Heart left ventricle (tissue), 16 donors: ENCODE measurements around the gene IGFL4. TPM values are rescaled to one million over a fixed set of nuclear protein-coding genes. Genes with fewer than 3 reads are reported as not detected.

ENCODE experiments used
- ATAC-seq, 4 donors: fragments of 200-7000 bp; cut with Tn5 transposase; one replicate each; pipeline ENCODE4 v1.9.1; 2020 to 2022; ENCODE audit warnings: moderate library complexity in 4 of 4, mild to moderate bottlenecking in 3 of 4, moderate number of reproducible peaks in 1 of 4
- DNase-seq, 5 donors: peaks; one replicate each; pipeline ENCODE4 v3.0.0-alpha.2; 2020
- H3K27ac ChIP-seq, 12 donors: fragments of 200-600 bp; sonication (generic) in 4 of 12; one replicate each; pipeline versions ENCODE4 v1.5.0 to v1.8.0; 2016 to 2022; ENCODE audit warnings: mild to moderate bottlenecking in 2 of 12
- H3K27me3 ChIP-seq, 9 donors: fragments of 200-600 bp; sonication (generic) in 2 of 9; one replicate each; pipeline versions ENCODE4 v1.5.1 to v1.8.0; 2016 to 2022; ENCODE audit warnings: mild to moderate bottlenecking in 3 of 9
- H3K36me3 ChIP-seq, 9 donors: fragments of 200-600 bp; sonication (generic) in 2 of 9; one replicate each; pipeline versions ENCODE4 v1.5.0 to v1.8.0; 2018 to 2022; ENCODE audit warnings: mild to moderate bottlenecking in 2 of 9
- H3K4me1 ChIP-seq, 12 donors: fragments of 200-600 bp; sonication (generic) in 4 of 12; one replicate each; pipeline versions ENCODE4 v1.5.0 to v1.8.0; 2016 to 2022; ENCODE audit warnings: mild to moderate bottlenecking in 3 of 12
- H3K4me3 ChIP-seq, 12 donors: fragments of 200-600 bp; sonication (generic) in 4 of 12; one replicate each; pipeline versions ENCODE4 v1.5.0 to v1.8.0; 2017 to 2022; ENCODE audit warnings: mild to moderate bottlenecking in 9 of 12, moderate library complexity in 4 of 12
- H3K9me3 ChIP-seq, 12 donors: fragments of 200-600 bp; sonication (generic) in 4 of 12; one replicate each; pipeline versions ENCODE4 v1.5.0 to v1.8.0; 2016 to 2022; ENCODE audit warnings: mild to moderate bottlenecking in 1 of 12
- POLR2A ChIP-seq, 2 donors: fragments of 450-650 bp; IDR thresholded peaks; one replicate each; pipeline ENCODE4 v1.6.1; 2017; ENCODE audit warnings: antibody characterized with exemption in 2 of 2, mild to moderate bottlenecking in 2 of 2, moderate library complexity in 2 of 2
- WGBS, 4 donors: extraction: QIAGEN DNeasy Blood & Tissue Kit in 2 of 4; methylation state at CpG; one replicate each; pipeline versions ENCODE4 v1.1.5 to v1.1.7; 2013 to 2018; 5-methylcytosine and 5-hydroxymethylcytosine counted together
- intact Hi-C, 10 donors: fragments of 100-400 bp; cut with DNase I; formaldehyde crosslinking; loops; one replicate each; pipeline versions ENCODE4 v1.11.1 to v1.14.2; 2022
- polyA plus RNA-seq, 2 donors: library from polyadenylated mRNA; stranded (reverse); fragments of 200-250 nt; gene quantifications; one replicate each; pipeline ENCODE4 v1.2.3, GENCODE V29; 2013
- total RNA-seq, 9 donors: library from RNA; depleted of rRNA in 2 of 9; stranded (reverse); fragments of >200 nt in 2 of 9; fragmentation: NEBNext Ultra II Directional in 3 of 9; extraction: Animal tissue kit (Norgen Biotek cat#: 25700) in 3 of 9; gene quantifications; one replicate each; pipeline versions ENCODE4 v1.1.0 to v1.2.4, GENCODE V29; 2016 to 2023
- TF ChIP-seq, protein P1 (sequence below), 12 donors: fragments of 200-600 bp; sonication (generic) in 4 of 12; IDR thresholded peaks; one replicate each; pipeline versions ENCODE4 v1.5.0 to v1.8.0; 2018 to 2022; ENCODE audit warnings: antibody characterized with exemption in 12 of 12, mild to moderate bottlenecking in 5 of 12
- donor health status: ischemic (EF 13 %, LVEDD 7.1; RV severe dilation, severe dysfunction).
- donor health status: healthy with polysubstance abuse.
- donor health status: DM: no; HTN: yes; CAD: no.
- donor health status: DM: no; HTN: no; CAD: no.
- donor health status: ischemic (EF 25% LVEDD 6.9; RV normal size, moderate dysfunction).
- donor health status: ischemic (EF 25% LVEDD 5.7; RV mildly dilated, moderate dysfunction).
- donor health status: healthy.
- donor health status: DM: yes; HTN: yes; CAD: no.
- donor health status: ischemic (EF 35%, LVEDD 5.7; RV mildly dilated, moderate dysfunction).
- donor health status: nonischemic (EF 11% LVEDD 7.7; RV severe dilation, severe dysfunction).
- donor health status: DM: yes; HTN: yes; CAD: no.
- donor health status: PGD.
- donor health status: ischemic (EF 29% LVEDD 5.4; RV normal size, mild dysfunction).
- donor health status: nonischemic (EF 23%, LVEDD 6.1; RV moderate dilation, normal function).

IGFL4 gene
- total and polyA plus RNA-seq, 11 donors, result not detected

GRCh38 chr19:46036744-46037128, 4.1 kb downstream of the IGFL4 start:
- Histone ChIP-seq H3K4me3 (no peak overlapping the region), H3K36me3 (no peaks in the 10 kb centered on the region), H3K27ac (no peak overlapping the region), H3K27me3 (peaks cover 0 to 32% (median 11%) of the 10 kb centered on the region in 9 donors), H3K4me1 (no peaks in the 10 kb centered on the region), H3K9me3 (peaks cover 0 to 4% (median 0%) of the 10 kb centered on the region in 12 donors)
- no peak for DNase-seq
- no peak for ATAC-seq
- WGBS, 4 donors, result 54 to 74% (median 60%) methylated on average over 3 of the region's 3 CpGs
- TF ChIP-seq, protein P1, sequence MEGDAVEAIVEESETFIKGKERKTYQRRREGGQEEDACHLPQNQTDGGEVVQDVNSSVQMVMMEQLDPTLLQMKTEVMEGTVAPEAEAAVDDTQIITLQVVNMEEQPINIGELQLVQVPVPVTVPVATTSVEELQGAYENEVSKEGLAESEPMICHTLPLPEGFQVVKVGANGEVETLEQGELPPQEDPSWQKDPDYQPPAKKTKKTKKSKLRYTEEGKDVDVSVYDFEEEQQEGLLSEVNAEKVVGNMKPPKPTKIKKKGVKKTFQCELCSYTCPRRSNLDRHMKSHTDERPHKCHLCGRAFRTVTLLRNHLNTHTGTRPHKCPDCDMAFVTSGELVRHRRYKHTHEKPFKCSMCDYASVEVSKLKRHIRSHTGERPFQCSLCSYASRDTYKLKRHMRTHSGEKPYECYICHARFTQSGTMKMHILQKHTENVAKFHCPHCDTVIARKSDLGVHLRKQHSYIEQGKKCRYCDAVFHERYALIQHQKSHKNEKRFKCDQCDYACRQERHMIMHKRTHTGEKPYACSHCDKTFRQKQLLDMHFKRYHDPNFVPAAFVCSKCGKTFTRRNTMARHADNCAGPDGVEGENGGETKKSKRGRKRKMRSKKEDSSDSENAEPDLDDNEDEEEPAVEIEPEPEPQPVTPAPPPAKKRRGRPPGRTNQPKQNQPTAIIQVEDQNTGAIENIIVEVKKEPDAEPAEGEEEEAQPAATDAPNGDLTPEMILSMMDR (IDR thresholded peaks at IDR 0.05), result no peak
- TF ChIP-seq POLR2A (IDR thresholded peaks at IDR 0.05), result no peak
- intact Hi-C loops, result no loop called here

DNA sequence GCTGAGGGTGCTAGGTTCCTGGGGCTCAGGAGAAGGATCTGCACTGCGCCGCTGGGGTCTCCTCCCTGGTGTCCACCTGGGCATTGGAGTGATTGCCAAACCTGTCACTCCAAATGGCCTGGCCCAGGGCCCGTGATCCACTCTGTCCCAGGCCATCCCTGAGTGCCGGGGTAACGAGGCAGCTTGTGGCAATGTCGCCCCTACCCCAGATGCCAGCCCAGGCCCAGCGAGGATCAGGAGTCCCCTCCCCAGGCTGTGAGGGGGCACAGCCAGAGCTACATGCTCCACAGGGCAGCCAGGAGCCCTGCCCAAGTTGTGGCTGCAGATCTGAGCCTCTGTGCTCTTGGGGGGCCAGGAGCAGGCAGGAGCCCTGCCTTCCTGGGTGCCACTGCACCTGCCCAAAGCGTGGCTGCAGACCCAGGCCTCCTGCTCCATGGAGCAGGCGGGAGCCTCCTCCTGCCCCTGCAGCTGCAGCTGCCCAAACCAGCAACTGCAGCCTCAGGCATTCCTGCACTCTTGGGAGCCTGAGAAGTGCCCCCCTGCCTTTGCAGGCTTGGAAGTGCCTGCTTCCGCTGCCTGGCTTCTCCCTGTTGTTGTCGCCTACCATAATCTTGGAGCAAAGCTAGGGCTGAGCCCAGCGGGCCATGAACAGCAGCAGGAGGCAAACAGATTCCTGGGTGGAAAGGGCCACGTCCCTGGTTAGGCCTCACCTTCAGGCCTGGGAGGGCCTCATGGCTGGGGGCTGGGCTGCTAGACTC, 4.6 kb downstream of the IGFL4 start:
- DNase-seq, result no peak

GRCh38 chr19:46035546-46035945, 5.3 kb downstream of the IGFL4 start:
- intact Hi-C loops, result no loop called here
- no peak overlapping the region for H3K27ac ChIP-seq
- H3K4me1 ChIP-seq, result no peaks in the 10 kb centered on the region
- H3K9me3 ChIP-seq, result peaks cover 0 to 4% (median 0%) of the 10 kb centered on the region in 12 donors
- H3K4me3 ChIP-seq, result no peak overlapping the region
- no peak for ATAC-seq
- TF ChIP-seq POLR2A (IDR thresholded peaks at IDR 0.05), result no peak
- TF ChIP-seq, protein P1 (IDR thresholded peaks at IDR 0.05), result no peak
- peaks cover 0 to 23% (median 6%) of the 10 kb centered on the region in 9 donors for H3K27me3 ChIP-seq
- H3K36me3 ChIP-seq, result no peaks in the 10 kb centered on the region
- 75 to 80% (median 78%) methylated on average over 6 of the region's 6 CpGs for WGBS, 4 donors
- DNase-seq, result no peak

More for the DNA sequence above, 4.6 kb downstream of the IGFL4 start:
- no peak overlapping the region for H3K4me3 ChIP-seq
- no peak overlapping the region for H3K27ac ChIP-seq
- intact Hi-C loops, result no loop called here
- WGBS, 4 donors, result 72 to 80% (median 76%) methylated on average over 4 to 13 of the region's 13 CpGs
- no peaks in the 10 kb centered on the region for H3K36me3 ChIP-seq
- no peak for TF ChIP-seq POLR2A (IDR thresholded peaks at IDR 0.05)
- H3K27me3 ChIP-seq, result peaks cover 0 to 29% (median 11%) of the 10 kb centered on the region in 9 donors
- H3K9me3 ChIP-seq, result peaks cover 0 to 4% (median 0%) of the 10 kb centered on the region in 12 donors
- H3K4me1 ChIP-seq, result no peaks in the 10 kb centered on the region
- no peak for ATAC-seq

- peaks cover 0 to 25% (median 0%) of the 10 kb centered on the region in 9 donors for H3K27me3 ChIP-seq
- no peak for DNase-seq
- TF ChIP-seq POLR2A (IDR thresholded peaks at IDR 0.05), result no peak
- TF ChIP-seq, protein P1 (IDR thresholded peaks at IDR 0.05), result no peak
- H3K9me3 ChIP-seq, result peaks cover 0 to 4% (median 0%) of the 10 kb centered on the region in 12 donors
- no peaks in the 10 kb centered on the region for H3K4me1 ChIP-seq
- intact Hi-C loops, result loop anchor here in 2 of 10 donors (5.0 kb wide), 1 partner anchor 154 kb away; no protein-coding TSS in a partner anchor
- H3K36me3 ChIP-seq, result no peaks in the 10 kb centered on the region
- 77 to 92% (median 83%) methylated on average over 2 to 11 of the region's 11 CpGs for WGBS, 4 donors
- H3K4me3 ChIP-seq, result no peak overlapping the region
- no peak for ATAC-seq
- no peak overlapping the region for H3K27ac ChIP-seq
These were observed 7.4 kb downstream of the IGFL4 start for GRCh38 chr19:46033401-46033800.
